ENCODE data around the gene IL10RB.

IL10RB gene

DNA sequence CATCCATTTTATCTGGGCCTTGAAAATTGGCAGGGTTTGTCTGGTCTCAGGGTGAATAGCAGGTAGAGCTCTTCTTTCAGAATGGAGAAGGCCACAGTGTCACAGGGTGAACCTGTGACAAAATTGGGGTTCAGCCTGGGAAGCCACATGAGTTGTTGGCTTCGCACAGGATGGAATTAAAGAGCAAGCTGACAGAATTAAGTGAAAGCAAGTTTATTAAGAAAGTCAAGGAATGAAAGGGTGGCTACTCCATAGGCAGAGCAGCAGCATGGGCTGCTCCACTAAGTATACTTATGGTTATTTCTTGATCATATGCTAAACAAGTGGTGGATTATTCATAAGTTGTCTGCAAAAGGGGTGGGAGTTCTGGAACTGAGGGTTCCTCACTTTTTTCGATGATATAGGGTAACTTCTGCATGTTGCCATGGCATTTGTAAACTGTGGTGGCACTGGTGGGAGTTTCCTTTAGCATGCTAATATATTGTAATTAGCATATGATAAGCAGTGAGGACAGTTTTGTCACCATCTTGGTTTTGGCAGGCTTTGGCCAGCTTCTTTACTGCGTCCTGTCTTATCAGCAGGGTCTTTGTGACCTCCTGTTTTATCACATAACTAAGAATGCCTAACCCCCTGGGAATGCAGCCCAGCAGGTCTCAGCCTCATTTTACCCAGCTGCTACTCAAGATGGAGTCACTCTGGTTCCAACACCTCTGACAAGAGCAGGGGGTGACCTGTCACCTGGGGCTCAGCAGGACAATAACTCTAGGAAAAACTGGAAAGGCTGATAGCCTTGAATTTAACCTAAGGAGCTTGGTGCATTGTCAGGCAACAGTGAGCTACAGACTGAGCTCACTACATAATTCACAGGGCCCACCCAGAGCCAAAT lies 31.3 kb upstream of the IL10RB start:
- no peak overlapping the region for H4K8ac ChIP-seq (ENCODE audit: low read depth, low read length)
- WGBS (ENCODE audit: extremely low coverage, insufficient coverage, low lambda C conversion rate): no CpG with 5 or more reads among the region's 3 CpGs

DNA sequence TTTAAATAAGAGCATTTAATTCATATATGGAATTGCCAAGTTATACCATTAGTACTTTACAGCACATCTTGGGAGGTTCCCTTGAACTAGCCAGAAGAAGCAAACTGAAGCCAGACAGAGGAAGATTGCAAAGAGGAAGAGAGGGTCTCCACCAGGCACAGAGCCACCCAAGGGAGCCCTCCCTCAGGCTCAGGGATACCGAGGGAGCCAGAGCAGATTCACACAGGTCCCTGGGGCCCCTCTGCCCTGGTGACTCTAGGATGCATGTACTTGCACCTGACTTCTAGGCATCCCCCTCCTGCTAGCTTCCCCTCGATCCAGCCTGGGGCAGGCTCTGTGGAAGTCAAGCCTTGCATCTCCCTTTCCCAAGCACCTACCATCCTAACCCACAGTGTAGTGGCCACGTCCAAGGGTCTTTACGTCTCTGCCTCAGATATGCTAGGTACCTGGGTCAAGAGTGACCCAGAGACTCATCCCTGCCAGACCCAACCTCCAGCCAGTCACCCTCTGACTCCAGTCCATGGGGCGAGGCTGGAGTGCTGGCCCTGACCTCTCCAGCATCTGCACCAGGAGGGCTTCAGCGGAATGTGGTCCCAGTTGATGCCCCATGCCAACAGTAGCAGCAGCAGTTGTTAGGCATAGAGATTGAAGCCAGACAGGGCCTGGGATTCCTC lies 30.0 kb upstream of the IL10RB start:
- Histone ChIP-seq H2BK5ac (ENCODE audit: low read length) (no peak overlapping the region), H3K27me3 (ENCODE audit: insufficient read depth, low read length, poor library complexity) (no peaks in the 10 kb centered on the region), H3K79me2 (ENCODE audit: control insufficient read depth, insufficient read depth, low read length) (no peaks in the 10 kb centered on the region), H3K4ac (ENCODE audit: low read depth, low read length) (no peak overlapping the region), H3K27ac (ENCODE audit: low read depth, low read length) (no peak overlapping the region), H3K56ac (ENCODE audit: low read length) (no peak overlapping the region), H3K18ac (ENCODE audit: low read length) (no peak overlapping the region), H3K23ac (ENCODE audit: low read length) (no peak overlapping the region), H4K5ac (ENCODE audit: low read length) (no peak overlapping the region), H2BK120ac (ENCODE audit: low read depth, low read length) (no peak overlapping the region), H3K9ac (ENCODE audit: low read length) (no peak overlapping the region), H3K36me3 (ENCODE audit: control insufficient read depth, insufficient read depth, low read length) (no peaks in the 10 kb centered on the region), H3K4me1 (ENCODE audit: control insufficient read depth, low read depth, low read length) (peaks cover 6% of the 10 kb centered on the region), H4K8ac (ENCODE audit: low read depth, low read length) (no peak overlapping the region), H2BK15ac (replicated peaks; ENCODE audit: low read depth) (no peak overlapping the region), H3K4me3 (ENCODE audit: low read length) (no peak overlapping the region), H3K4me2 (ENCODE audit: low read length) (no peak overlapping the region), H2AK5ac (ENCODE audit: low read length) (no peak overlapping the region), H3K79me1 (ENCODE audit: low read length) (peaks cover 3% of the 10 kb centered on the region)
- no peak for DNase-seq
- WGBS (ENCODE audit: extremely low coverage, insufficient coverage, low lambda C conversion rate): no CpG with 5 or more reads among the region's 6 CpGs

More for the DNA sequence above, 31.3 kb upstream of the IL10RB start:
- H3K27me3 ChIP-seq (ENCODE audit: insufficient read depth, low read length, poor library complexity): no peaks in the 10 kb centered on the region
- H3K4me3 ChIP-seq (ENCODE audit: low read length): no peak overlapping the region
- H2BK15ac ChIP-seq (replicated peaks; ENCODE audit: low read depth): no peak overlapping the region
- no peak overlapping the region for H3K4ac ChIP-seq (ENCODE audit: low read depth, low read length)
- no peak overlapping the region for H3K18ac ChIP-seq (ENCODE audit: low read length)
- no peak overlapping the region for H2BK120ac ChIP-seq (ENCODE audit: low read depth, low read length)
- no peak overlapping the region for H2AK5ac ChIP-seq (ENCODE audit: low read length)
- no peaks in the 10 kb centered on the region for H3K36me3 ChIP-seq (ENCODE audit: control insufficient read depth, insufficient read depth, low read length)
- H3K27ac ChIP-seq (ENCODE audit: low read depth, low read length): no peak overlapping the region
- H3K23ac ChIP-seq (ENCODE audit: low read length): no peak overlapping the region
- peaks cover 3% of the 10 kb centered on the region for H3K79me1 ChIP-seq (ENCODE audit: low read length)
- no peak overlapping the region for H2BK5ac ChIP-seq (ENCODE audit: low read length)
- no peaks in the 10 kb centered on the region for H3K79me2 ChIP-seq (ENCODE audit: control insufficient read depth, insufficient read depth, low read length)
- no peak overlapping the region for H3K4me2 ChIP-seq (ENCODE audit: low read length)
- peaks cover 6% of the 10 kb centered on the region for H3K4me1 ChIP-seq (ENCODE audit: control insufficient read depth, low read depth, low read length)
- no peak overlapping the region for H3K9ac ChIP-seq (ENCODE audit: low read length)
- no peak overlapping the region for H3K56ac ChIP-seq (ENCODE audit: low read length)
- peak; percentile 86 for DNase-seq
- no peak overlapping the region for H4K5ac ChIP-seq (ENCODE audit: low read length)

DNA sequence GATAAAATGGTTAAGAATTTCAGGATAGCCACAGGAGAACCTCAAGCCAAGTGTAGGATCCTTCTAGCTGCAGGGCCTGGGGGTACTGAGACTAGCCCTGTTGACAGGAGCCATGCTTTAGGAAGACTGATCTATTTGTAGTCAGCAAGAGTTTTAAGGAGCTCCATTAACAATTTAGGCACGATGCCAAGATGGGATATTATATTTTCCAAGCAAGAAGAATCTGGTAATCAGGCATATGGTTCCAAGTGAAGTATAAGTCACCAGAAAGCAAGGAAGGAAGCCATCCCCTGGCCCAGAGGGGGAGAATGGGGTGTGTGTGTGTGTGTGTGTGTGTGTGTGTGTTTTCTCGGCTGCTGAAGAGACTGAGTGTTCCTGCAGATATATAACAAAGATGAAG lies 29.4 kb upstream of the IL10RB start:
- Histone ChIP-seq H2BK120ac (ENCODE audit: low read depth, low read length) (no peak overlapping the region), H3K4ac (ENCODE audit: low read depth, low read length) (no peak overlapping the region)

DNA sequence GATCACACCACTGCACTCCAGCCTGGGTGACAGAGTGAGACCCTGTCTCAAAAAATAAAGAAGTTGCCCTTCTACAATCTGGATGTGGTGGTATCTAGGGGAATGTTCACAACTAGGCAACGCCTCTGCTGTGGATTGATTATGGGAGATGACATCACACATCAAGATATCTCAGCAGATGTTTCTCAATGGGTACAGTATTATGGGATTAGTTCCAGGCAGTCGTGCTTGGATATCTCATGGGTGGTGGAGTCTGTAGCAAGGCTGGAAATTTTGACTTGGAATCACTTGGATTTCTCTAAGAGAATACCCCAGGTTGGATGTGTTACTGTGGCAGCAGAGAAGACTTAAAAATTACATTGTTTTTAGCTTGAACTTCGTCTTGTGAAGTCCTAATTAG lies 28.7 kb upstream of the IL10RB start:
- Histone ChIP-seq H2AK5ac (ENCODE audit: low read length) (no peak overlapping the region), H4K5ac (ENCODE audit: low read length) (no peak overlapping the region), H3K79me1 (ENCODE audit: low read length) (peaks cover 3% of the 10 kb centered on the region), H3K4ac (ENCODE audit: low read depth, low read length) (no peak overlapping the region), H3K56ac (ENCODE audit: low read length) (no peak overlapping the region), H3K27me3 (ENCODE audit: insufficient read depth, low read length, poor library complexity) (no peaks in the 10 kb centered on the region), H3K4me1 (ENCODE audit: control insufficient read depth, low read depth, low read length) (peaks cover 6% of the 10 kb centered on the region), H4K8ac (ENCODE audit: low read depth, low read length) (no peak overlapping the region), H2BK120ac (ENCODE audit: low read depth, low read length) (no peak overlapping the region), H2BK15ac (replicated peaks; ENCODE audit: low read depth) (no peak overlapping the region), H3K79me2 (ENCODE audit: control insufficient read depth, insufficient read depth, low read length) (no peaks in the 10 kb centered on the region), H3K9ac (ENCODE audit: low read length) (no peak overlapping the region), H3K4me3 (ENCODE audit: low read length) (no peak overlapping the region), H2BK5ac (ENCODE audit: low read length) (no peak overlapping the region), H3K36me3 (ENCODE audit: control insufficient read depth, insufficient read depth, low read length) (no peaks in the 10 kb centered on the region), H3K23ac (ENCODE audit: low read length) (no peak overlapping the region), H3K27ac (ENCODE audit: low read depth, low read length) (no peak overlapping the region), H3K4me2 (ENCODE audit: low read length) (no peak overlapping the region), H3K18ac (ENCODE audit: low read length) (no peak overlapping the region)
- no CpG with 5 or more reads among the region's 3 CpGs for WGBS (ENCODE audit: extremely low coverage, insufficient coverage, low lambda C conversion rate)
- no peak for DNase-seq

More for the DNA sequence above, 29.4 kb upstream of the IL10RB start:
- H3K56ac ChIP-seq (ENCODE audit: low read length): no peak overlapping the region
- H2AK5ac ChIP-seq (ENCODE audit: low read length): no peak overlapping the region
- peaks cover 6% of the 10 kb centered on the region for H3K4me1 ChIP-seq (ENCODE audit: control insufficient read depth, low read depth, low read length)
- no peak overlapping the region for H4K8ac ChIP-seq (ENCODE audit: low read depth, low read length)
- no peak overlapping the region for H3K18ac ChIP-seq (ENCODE audit: low read length)
- peaks cover 3% of the 10 kb centered on the region for H3K79me1 ChIP-seq (ENCODE audit: low read length)
- no peaks in the 10 kb centered on the region for H3K36me3 ChIP-seq (ENCODE audit: control insufficient read depth, insufficient read depth, low read length)
- no peak overlapping the region for H3K4me3 ChIP-seq (ENCODE audit: low read length)
- no peak for DNase-seq
- no peaks in the 10 kb centered on the region for H3K79me2 ChIP-seq (ENCODE audit: control insufficient read depth, insufficient read depth, low read length)
- WGBS (ENCODE audit: extremely low coverage, insufficient coverage, low lambda C conversion rate): no CpG with 5 or more reads among the region's 2 CpGs
- no peak overlapping the region for H3K9ac ChIP-seq (ENCODE audit: low read length)
- no peak overlapping the region for H3K23ac ChIP-seq (ENCODE audit: low read length)
- no peak overlapping the region for H3K27ac ChIP-seq (ENCODE audit: low read depth, low read length)
- no peak overlapping the region for H2BK15ac ChIP-seq (replicated peaks; ENCODE audit: low read depth)
- H2BK5ac ChIP-seq (ENCODE audit: low read length): no peak overlapping the region
- H4K5ac ChIP-seq (ENCODE audit: low read length): no peak overlapping the region
- H3K4me2 ChIP-seq (ENCODE audit: low read length): no peak overlapping the region
- no peaks in the 10 kb centered on the region for H3K27me3 ChIP-seq (ENCODE audit: insufficient read depth, low read length, poor library complexity)

DNA sequence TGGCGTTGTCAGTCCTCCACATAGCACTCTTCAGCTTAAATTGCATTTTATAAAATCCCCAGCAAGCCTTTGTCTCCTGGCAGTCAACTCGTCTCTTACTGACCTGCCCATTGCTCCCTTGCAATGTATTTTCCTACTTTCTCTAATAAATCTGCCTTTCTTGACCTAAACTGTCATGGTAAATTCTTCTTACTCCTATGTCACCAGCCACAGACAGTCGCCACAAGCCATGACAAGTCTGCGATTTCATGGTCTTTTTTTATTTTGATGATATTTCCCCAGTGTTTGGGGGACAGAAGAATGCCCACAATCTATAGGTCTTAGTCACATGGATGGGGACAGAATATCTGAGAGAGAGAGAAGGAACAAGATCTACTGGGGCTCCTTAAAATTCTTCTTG lies 28.0 kb upstream of the IL10RB start:
- no peak overlapping the region for H2BK5ac ChIP-seq (ENCODE audit: low read length)

More for the DNA sequence above, 28.0 kb upstream of the IL10RB start:
- no peak overlapping the region for H3K4ac ChIP-seq (ENCODE audit: low read depth, low read length)
- no peak overlapping the region for H3K23ac ChIP-seq (ENCODE audit: low read length)
- H3K9ac ChIP-seq (ENCODE audit: low read length): no peak overlapping the region
- H3K27ac ChIP-seq (ENCODE audit: low read depth, low read length): no peak overlapping the region
- no peak overlapping the region for H2AK5ac ChIP-seq (ENCODE audit: low read length)
- no peak overlapping the region for H3K4me3 ChIP-seq (ENCODE audit: low read length)
- H3K4me1 ChIP-seq (ENCODE audit: control insufficient read depth, low read depth, low read length): peaks cover 3% of the 10 kb centered on the region
- no CpG with 5 or more reads among the region's 4 CpGs for WGBS (ENCODE audit: extremely low coverage, insufficient coverage, low lambda C conversion rate)
- H3K79me1 ChIP-seq (ENCODE audit: low read length): peaks cover 3% of the 10 kb centered on the region
- no peak overlapping the region for H2BK120ac ChIP-seq (ENCODE audit: low read depth, low read length)
- H3K79me2 ChIP-seq (ENCODE audit: control insufficient read depth, insufficient read depth, low read length): no peaks in the 10 kb centered on the region
- no peak overlapping the region for H3K18ac ChIP-seq (ENCODE audit: low read length)
- DNase-seq: no peak
- no peak overlapping the region for H4K5ac ChIP-seq (ENCODE audit: low read length)
- H4K8ac ChIP-seq (ENCODE audit: low read depth, low read length): no peak overlapping the region
- H3K36me3 ChIP-seq (ENCODE audit: control insufficient read depth, insufficient read depth, low read length): no peaks in the 10 kb centered on the region
- H3K27me3 ChIP-seq (ENCODE audit: insufficient read depth, low read length, poor library complexity): no peaks in the 10 kb centered on the region
- H3K4me2 ChIP-seq (ENCODE audit: low read length): no peak overlapping the region
- H3K56ac ChIP-seq (ENCODE audit: low read length): no peak overlapping the region
- H2BK15ac ChIP-seq (replicated peaks; ENCODE audit: low read depth): no peak overlapping the region

All from mesendoderm (in vitro differentiated cells).